ENCODE measurements around the gene MMS19. TPM values are rescaled to one million over a fixed set of nuclear protein-coding genes. Genes with fewer than 3 reads are reported as not detected.
A peak's percentile ranks its signal among the peaks of the same experiment; 100 is the strongest.
"Not testable (repeated sequence)": the region's sequence is repeated elsewhere in the genome, so short reads cannot be mapped to it uniquely, and the experiment has no call there.

MMS19 gene
- total RNA-seq, 1 donor from 2014 or later, result 46.7 TPM

GRCh38 chr10:97508342-97508741 lies 10.1 kb upstream of the MMS19 start:
- no peak for DNase-seq (ENCODE audit: low spot score)
- intact Hi-C loops (cut with DNase I), result no loop called here

DNA sequence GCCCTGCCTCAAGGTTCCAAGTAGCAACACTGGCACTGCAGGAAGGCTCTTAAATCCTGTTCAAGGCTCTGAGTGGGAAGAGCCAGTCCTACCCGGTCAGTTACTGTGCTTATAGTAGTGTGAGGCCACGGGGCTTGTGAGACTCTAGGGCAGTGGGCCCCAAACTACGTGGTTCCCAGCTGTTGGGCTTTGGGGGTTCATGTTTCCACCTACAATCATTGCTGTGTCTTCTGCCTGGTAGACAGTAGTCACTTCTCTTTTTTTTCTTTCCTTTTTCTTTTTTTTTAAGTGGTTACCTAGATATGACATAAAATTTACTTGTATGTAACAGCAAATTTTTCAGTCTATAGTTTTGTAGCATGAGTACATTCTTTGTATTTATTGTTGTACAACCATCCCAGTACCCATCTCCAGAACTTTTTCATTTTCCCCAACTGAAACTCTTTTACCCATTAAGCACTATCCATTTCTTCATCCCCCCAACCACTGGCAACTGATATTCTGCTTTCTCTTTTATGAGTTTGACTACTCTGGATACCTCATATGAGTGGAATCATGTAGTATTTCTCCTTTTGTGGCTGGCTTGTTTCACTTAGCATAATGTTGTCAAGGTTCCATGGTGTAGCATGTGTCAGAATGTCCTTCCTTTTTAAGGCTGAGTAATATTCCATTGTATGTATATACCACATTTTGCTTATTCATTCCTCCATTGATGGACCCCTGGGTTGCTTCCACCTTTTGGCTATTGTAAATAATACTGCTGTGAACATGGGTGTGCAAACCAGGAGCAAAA lies 8.2 kb upstream of the MMS19 start:
- DNase-seq (ENCODE audit: low spot score), result no peak

GRCh38 chr10:97505152-97505551 lies 6.9 kb upstream of the MMS19 start:
- no peak for DNase-seq (ENCODE audit: low spot score)
- intact Hi-C loops (cut with DNase I), result no loop called here

More for the DNA sequence above, 8.2 kb upstream of the MMS19 start:
- intact Hi-C loops (cut with DNase I), result no loop called here

DNA sequence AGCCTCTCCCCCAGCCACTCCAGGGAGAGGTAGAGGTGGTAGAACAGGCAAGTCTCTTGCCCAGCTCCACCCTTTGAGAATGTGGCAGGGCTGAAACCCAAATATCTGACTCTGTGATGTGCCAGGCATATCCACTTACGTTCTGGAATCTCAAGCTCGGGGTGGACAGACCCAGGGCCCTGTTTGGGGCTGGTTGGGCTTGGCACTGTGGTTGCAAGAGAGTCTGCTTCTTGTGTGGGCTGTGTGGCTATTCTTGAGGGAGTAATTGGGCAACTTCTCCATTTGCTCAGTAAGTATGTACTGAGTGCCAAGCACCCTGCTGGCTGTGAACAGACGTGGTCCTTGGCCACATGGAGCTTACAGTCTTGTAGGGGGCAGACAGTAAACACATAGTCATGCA lies 5.2 kb upstream of the MMS19 start:
- peak; percentile 80 for DNase-seq (ENCODE audit: low spot score)
- intact Hi-C loops (cut with DNase I), result no loop called here

GRCh38 chr10:97502916-97503315 lies 4.7 kb upstream of the MMS19 start:
- intact Hi-C loops (cut with DNase I), result no loop called here
- no peak for DNase-seq (ENCODE audit: low spot score)

DNA sequence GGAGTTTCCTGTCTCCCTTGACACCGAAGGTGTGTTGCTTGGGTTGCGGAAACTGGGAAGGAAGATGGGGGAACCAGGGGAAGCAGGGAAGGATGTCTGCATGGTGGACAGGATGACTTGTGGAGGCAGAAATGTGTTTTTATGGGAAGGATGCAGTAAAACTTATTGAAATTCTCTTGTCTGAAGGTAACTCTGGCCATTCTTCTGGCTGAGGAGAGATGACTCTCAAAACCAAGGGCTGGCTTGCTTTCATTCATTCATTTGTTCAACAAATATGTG lies 2.0 kb upstream of the MMS19 start:
- DNase-seq (ENCODE audit: low spot score), result no peak
- intact Hi-C loops (cut with DNase I), result no loop called here

GRCh38 chr10:97499561-97500296 lies 1.5 kb upstream of the MMS19 start:
- intact Hi-C loops (cut with DNase I), result loop anchor here (2.0 to 5.0 kb wide), 2 partner anchors 43 to 52 kb away; partner anchors contain the start of genes EXOSC1 and ZDHHC16
- no peak for DNase-seq (ENCODE audit: low spot score)

DNA sequence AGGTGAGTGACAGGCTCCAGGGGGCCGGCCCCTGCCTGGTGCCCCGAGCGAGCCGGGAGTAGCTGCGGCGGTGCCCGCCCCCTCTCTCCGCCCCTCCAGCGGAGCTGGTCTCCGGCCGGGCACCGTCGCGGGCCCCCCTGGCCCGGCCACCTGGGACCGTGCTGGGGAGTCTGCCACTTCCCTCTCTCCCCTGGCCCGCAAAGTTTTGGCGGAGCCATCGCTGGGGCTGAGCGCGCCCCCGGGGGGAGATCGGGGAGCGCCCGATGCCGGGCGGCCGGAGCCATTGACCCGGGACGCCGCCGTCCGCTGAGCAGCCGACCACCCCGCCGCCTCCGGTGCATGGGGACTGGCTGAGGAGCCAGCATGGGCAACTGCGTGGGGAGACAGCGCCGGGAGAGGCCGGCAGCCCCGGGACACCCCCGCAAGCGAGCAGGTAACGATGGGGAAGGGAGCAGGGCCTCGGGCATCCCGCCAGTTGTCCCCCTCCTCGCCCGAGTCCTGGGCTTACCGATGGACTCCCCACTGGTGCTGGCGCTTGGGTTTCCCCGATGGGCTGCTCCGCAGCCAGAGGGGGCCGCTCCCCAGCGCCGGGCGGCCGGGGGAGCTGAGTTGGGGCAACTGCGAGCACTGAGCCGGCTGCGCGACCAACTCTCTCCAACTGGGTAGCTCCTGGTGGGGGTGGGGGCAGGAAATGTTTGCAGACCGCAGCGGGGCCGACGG lies 779 bp upstream of the MMS19 start, which contains the start of gene UBTD1:
TSS of gene UBTD1 (plus strand) at position 84 of the 720 bp plus-strand sequence. CDS start at position 364, 280 bp downstream.
- intact Hi-C loops (cut with DNase I), result loop anchor here (2.0 to 5.0 kb wide), 2 partner anchors 44 to 52 kb away; partner anchors contain the start of genes EXOSC1 and ZDHHC16

GRCh38 chr10:97497572-97498075 lies 598 bp downstream of the MMS19 start:
- intact Hi-C loops (cut with DNase I), result loop anchor here (2.0 to 5.0 kb wide), 2 partner anchors 45 to 50 kb away; partner anchors contain the start of genes EXOSC1 and ZDHHC16
- peak; percentile 88 for DNase-seq (ENCODE audit: low spot score)

More for the DNA sequence above, 779 bp upstream of the MMS19 start, which contains the start of gene UBTD1:
- no peak for DNase-seq (ENCODE audit: low spot score)

DNA sequence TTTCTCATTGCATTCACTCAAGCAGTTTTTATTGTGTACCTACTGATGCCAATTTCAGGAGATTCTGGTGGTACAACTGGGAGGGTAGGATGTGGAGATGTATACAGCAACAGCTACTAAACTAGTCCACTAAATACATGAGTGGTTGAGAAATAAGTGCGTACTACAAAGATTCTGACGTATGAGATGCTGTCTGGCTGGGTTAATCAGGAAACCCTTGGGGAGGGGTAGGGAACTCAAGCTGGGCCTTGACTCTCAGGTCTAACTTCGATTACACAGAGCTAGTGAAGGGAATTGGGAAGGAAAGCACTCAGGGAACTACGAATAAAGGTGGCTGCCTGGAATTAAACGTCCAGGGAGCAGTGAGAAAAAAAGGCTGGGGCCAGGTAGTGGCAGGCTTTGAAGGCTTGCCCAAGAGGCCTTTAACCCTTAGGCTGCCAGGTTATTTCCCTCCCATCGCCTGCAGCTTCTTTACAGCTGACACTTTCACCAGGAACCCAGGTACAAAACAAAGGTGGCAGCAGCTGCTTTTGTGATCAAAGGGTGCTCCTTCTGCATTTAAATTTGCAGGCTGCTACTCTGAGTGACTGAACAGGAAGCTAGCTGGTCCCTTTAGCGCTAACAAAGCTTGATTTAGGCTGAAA lies 3.2 kb downstream of the MMS19 start:
- no peak for DNase-seq (ENCODE audit: low spot score)
- intact Hi-C loops (cut with DNase I), result loop anchor here (5.0 kb wide), 1 partner anchor 48 kb away; the partner anchor contains the start of genes EXOSC1 and ZDHHC16

DNA sequence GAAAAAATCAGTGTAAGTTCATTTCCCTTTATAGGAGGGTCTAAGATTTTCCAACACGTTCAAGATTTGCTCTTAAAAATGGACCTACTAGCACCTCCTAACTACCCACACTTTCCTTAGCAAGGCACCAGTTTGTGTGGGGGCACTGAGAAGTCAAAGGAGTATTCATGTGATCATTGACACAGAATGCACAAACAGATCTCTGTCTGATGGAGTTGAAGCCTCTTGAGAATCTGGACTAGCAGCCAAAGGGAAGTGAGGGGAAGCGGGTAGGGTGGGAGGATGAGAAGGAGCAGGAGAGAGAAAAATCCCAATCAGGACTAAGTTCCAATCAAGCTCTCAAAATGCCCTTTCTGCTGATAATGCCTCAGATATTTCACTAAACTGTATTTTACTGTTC lies 4.1 kb downstream of the MMS19 start:
- no peak for DNase-seq (ENCODE audit: low spot score)
- intact Hi-C loops (cut with DNase I), result no loop called here

GRCh38 chr10:97490592-97490991 lies 7.6 kb downstream of the MMS19 start:
- DNase-seq (ENCODE audit: low spot score), result no peak
- intact Hi-C loops (cut with DNase I), result no loop called here

DNA sequence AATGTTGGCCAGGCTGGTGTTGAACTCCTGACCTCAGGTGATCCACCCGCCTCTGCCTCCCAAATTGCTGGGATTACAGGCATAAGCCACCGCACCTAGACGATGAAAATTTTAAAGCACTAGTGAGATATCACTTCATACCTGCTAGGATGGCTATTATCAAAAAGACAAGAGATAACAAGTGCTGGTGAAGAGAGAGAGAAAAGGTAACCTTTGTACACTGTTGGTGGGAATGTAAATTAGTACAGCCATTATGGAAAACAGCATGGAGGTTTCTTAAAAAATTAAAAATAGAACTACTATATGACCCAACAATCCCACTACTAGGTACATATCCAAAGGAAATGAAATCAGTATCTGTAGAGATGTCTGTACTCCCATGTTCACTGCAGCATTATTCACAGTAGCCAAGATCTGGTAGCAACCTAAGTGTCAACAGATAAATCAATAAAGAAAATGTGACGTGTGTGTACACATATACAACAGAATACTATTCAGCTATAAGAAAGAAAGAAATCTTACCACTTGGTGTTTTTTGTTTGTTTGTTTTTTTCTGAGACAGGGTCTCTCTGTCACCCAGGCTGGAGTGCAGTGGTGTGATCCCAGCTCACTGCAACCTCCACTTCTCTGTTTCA lies 12.5 kb downstream of the MMS19 start:
- intact Hi-C loops (cut with DNase I), result no loop called here
- DNase-seq (ENCODE audit: low spot score), result no peak

- intact Hi-C loops (cut with DNase I), result no loop called here
- DNase-seq (ENCODE audit: low spot score), result no peak
These were observed 14.3 kb downstream of the MMS19 start for GRCh38 chr10:97483921-97484320.

- intact Hi-C loops (cut with DNase I), result no loop called here
These were observed 14.7 kb downstream of the MMS19 start for GRCh38 chr10:97483506-97483905.

DNA sequence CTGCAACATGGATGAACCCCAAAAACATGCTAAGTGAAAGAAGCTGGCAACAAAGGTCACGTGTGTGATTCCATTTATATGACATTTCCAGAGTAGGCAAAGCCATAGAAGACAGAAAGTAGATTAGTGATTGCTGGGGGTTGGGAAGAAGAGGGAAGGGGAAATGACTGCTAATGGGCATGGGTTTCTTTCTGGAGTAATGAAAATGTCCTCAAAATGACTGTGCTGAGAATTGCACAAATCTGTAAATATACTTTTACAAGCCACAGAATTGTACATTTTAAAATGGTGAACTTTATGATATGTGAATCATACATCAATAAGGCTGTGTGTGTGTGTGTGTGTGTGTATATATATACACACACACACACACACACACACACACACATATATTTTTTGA lies 15.8 kb downstream of the MMS19 start:
- no peak for DNase-seq (ENCODE audit: low spot score)
- intact Hi-C loops (cut with DNase I), result no loop called here

More at GRCh38 chr10:97483506-97483905, 14.7 kb downstream of the MMS19 start:
- no peak for DNase-seq (ENCODE audit: low spot score)

DNA sequence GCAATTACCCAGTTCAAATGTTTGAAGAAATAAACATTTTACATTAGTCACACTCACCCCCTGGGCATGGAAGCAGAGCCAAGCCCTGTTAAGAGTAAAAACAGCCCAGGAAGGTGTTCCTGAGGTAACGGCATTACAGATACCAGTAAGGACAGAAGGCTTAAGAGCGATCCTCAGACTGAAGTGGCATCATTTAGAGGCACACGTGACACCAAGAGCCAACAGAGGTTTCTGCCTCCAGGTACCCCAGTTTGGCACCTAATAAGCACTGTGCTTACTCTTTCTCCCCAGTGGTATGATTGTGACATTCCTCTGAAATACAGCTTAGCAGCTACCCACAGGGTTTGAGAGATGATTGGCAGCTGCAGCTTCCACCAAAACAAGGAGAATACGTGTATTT lies 17.2 kb downstream of the MMS19 start:
- intact Hi-C loops (cut with DNase I), result no loop called here
- DNase-seq (ENCODE audit: low spot score), result no peak

- DNase-seq (ENCODE audit: low spot score), result no peak
- intact Hi-C loops (cut with DNase I), result no loop called here
These were observed 18.3 kb downstream of the MMS19 start for GRCh38 chr10:97479939-97480338.

DNA sequence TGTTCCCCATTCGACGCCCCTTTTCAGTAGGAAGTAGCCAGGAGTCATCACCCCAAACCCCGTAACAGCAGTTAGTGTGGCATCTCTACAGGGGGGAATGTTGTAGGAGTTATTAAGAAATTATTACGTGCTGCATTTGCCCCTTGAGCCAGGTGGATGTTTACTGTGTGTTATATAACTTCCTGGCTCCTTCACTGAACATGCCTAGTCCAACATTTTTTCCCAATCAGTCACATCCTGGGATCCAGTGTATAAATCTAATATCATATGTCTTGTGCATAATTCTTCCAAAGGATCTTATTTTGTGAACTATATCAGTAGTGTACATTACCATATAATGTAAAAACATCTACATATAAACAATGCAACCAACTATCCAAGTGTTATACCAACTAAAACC lies 18.8 kb downstream of the MMS19 start:
- not testable (repeated sequence) for DNase-seq (ENCODE audit: low spot score)

More for the DNA sequence above, 18.8 kb downstream of the MMS19 start:
- intact Hi-C loops (cut with DNase I), result not testable (repeated sequence)
